Activated effector memory CD4-positive, alpha-beta T cell treated with anti-CD3 and anti-CD28 coated beads, Interleukin-2, amount 50 U/mL, for 16 hours (primary cell): Measurements from ENCODE around the gene CCN5.
"Not testable (repeated sequence)": the region's sequence is repeated elsewhere in the genome, so short reads cannot be mapped to it uniquely, and the experiment has no call there.

Experiments used
- DNase-seq: peaks from one replicate; pipeline ENCODE4 v3.0.0-alpha.2; 2020

Gene CCN5

GRCh38 chr20:44695674-44696300 lies 19.4 kb upstream of the CCN5 start:
- no peak for DNase-seq

GRCh38 chr20:44696315-44696714 lies 18.9 kb upstream of the CCN5 start:
- no peak for DNase-seq

- DNase-seq: not testable (repeated sequence)
Observed at GRCh38 chr20:44697041-44697440, 18.1 kb upstream of the CCN5 start.

- DNase-seq: no peak
Observed at GRCh38 chr20:44698351-44698750, 16.8 kb upstream of the CCN5 start.

- no peak for DNase-seq
Observed at GRCh38 chr20:44700306-44700705, 14.9 kb upstream of the CCN5 start.

GRCh38 chr20:44701118-44701857 lies 13.9 kb upstream of the CCN5 start:
- DNase-seq: no peak

- DNase-seq: no peak
Observed at GRCh38 chr20:44701858-44702256, 13.3 kb upstream of the CCN5 start.

GRCh38 chr20:44702776-44703175 lies 12.4 kb upstream of the CCN5 start:
- no peak for DNase-seq

GRCh38 chr20:44703183-44703925 lies 11.8 kb upstream of the CCN5 start:
- no peak for DNase-seq

- DNase-seq: no peak
Observed at GRCh38 chr20:44703956-44704488, 11.1 kb upstream of the CCN5 start.

GRCh38 chr20:44704551-44704971 lies 10.6 kb upstream of the CCN5 start:
- no peak for DNase-seq

GRCh38 chr20:44705364-44706094 lies 9.6 kb upstream of the CCN5 start:
- DNase-seq: no peak

- DNase-seq: no peak
Observed at GRCh38 chr20:44706301-44707017, 8.7 kb upstream of the CCN5 start.

GRCh38 chr20:44707018-44707579 lies 8.1 kb upstream of the CCN5 start:
- DNase-seq: no peak

GRCh38 chr20:44709380-44709779 lies 5.8 kb upstream of the CCN5 start:
- DNase-seq: no peak

- no peak for DNase-seq
Observed at GRCh38 chr20:44709797-44710196, 5.4 kb upstream of the CCN5 start.

GRCh38 chr20:44711237-44711636 lies 3.9 kb upstream of the CCN5 start:
- DNase-seq: no peak

- no peak for DNase-seq
Observed at GRCh38 chr20:44714102-44714700, 968 bp upstream of the CCN5 start.

GRCh38 chr20:44715499-44716308 lies 535 bp downstream of the CCN5 start:
- DNase-seq: no peak

- DNase-seq: no peak
Observed at GRCh38 chr20:44716309-44717106, 1.3 kb downstream of the CCN5 start.
